Measurements from ENCODE around the gene ABCA1. TPM values are rescaled to one million over a fixed set of nuclear protein-coding genes. Genes with fewer than 3 reads are reported as not detected.
A peak's percentile ranks its signal among the peaks of the same experiment; 100 is the strongest.

Gene ABCA1
- total RNA-seq, 2 experiments from 2014 or later: 8.0 to 14.0 TPM

- Histone ChIP-seq H3K27ac (ENCODE audit: low read depth, low read length, poor library complexity, severe bottlenecking) (no peak overlapping the region), H3K4me1 (ENCODE audit: insufficient read depth, low read length, poor library complexity, severe bottlenecking) (peaks cover 4% of the 10 kb centered on the region), H3K79me2 (ENCODE audit: insufficient read depth, low read depth, low read length) (no peaks in the 10 kb centered on the region), H3K4me3 (ENCODE audit: low read depth, low read length, poor library complexity, severe bottlenecking) (no peak overlapping the region), H3K9me2 (ENCODE audit: insufficient read depth, low read length) (no peaks in the 10 kb centered on the region), H2AFZ (ENCODE audit: low read length) (no peak overlapping the region), H3K36me3 (ENCODE audit: insufficient read depth, low read length) (peaks cover 35% of the 10 kb centered on the region), H4K20me1 (ENCODE audit: insufficient read depth, low read length) (no peaks in the 10 kb centered on the region), H3K9me3 (ENCODE audit: low read length) (0 out of 2 replicates have a peak, but pooled peaks cover 5% of the 10 kb centered on the region), H3K4me2 (ENCODE audit: low read length) (no peak overlapping the region)
- ChIA-PET CTCF (ENCODE audit: unreplicated experiment) (interaction anchor here (0.6 kb wide), 1 partner anchor 908 kb away, joined by 3 read pairs; no protein-coding TSS in a partner anchor), POLR2A (interaction anchor here (0.6 to 0.9 kb wide), 3 partner anchors 61 to 375 kb away, joined by 3 to 5 read pairs (median 3); no protein-coding TSS in a partner anchor)
- BruUV-seq (replicated peaks): no TSS peak
- no peak for TF ChIP-seq EZH2phosphoT487 (IDR thresholded peaks at IDR 0.05; ENCODE audit: borderline replicate concordance, low read depth, low read length)
- no peak for TF ChIP-seq CTCF (conservative IDR thresholded peaks at IDR 0.05; ENCODE audit: low read length)
- intact Hi-C loops (cut with micrococcal nuclease; ENCODE audit: unreplicated experiment): no loop called here
- DNase-seq (ENCODE audit: low spot score): no peak
Observed at GRCh38 chr9:104758974-104759373, 169.0 kb downstream of the ABCA1 start.

GRCh38 chr9:104750185-104750767 is 177.7 kb downstream of the ABCA1 start:
- H3K9me3 ChIP-seq (ENCODE audit: low read length): no peaks in the 10 kb centered on the region
- intact Hi-C loops (cut with micrococcal nuclease; ENCODE audit: unreplicated experiment): no loop called here
- DNase-seq (ENCODE audit: low spot score): peak; percentile 59
- peaks cover 34% of the 10 kb centered on the region; the same call in 1 of the 2 replicates for H3K79me2 ChIP-seq (ENCODE audit: insufficient read depth, low read depth, low read length)
- no peaks in the 10 kb centered on the region for H3K9me2 ChIP-seq (ENCODE audit: insufficient read depth, low read length)
- peak overlapping the region; percentile 47 for H2AFZ ChIP-seq (ENCODE audit: low read length)
- H3K27ac ChIP-seq (ENCODE audit: low read depth, low read length, poor library complexity, severe bottlenecking): no peak overlapping the region
- POLR2A ChIA-PET: interaction anchor here (0.7 to 4.3 kb wide), 5 partner anchors 13 to 379 kb away, joined by 3 to 52 read pairs (median 3); no protein-coding TSS in a partner anchor
- TF ChIP-seq EZH2phosphoT487 (IDR thresholded peaks at IDR 0.05; ENCODE audit: borderline replicate concordance, low read depth, low read length) (no peak), CTCF (conservative IDR thresholded peaks at IDR 0.05; ENCODE audit: low read length) (peak; percentile 41; the same call in 1 of the 2 replicates)
- peaks cover 39% of the 10 kb centered on the region for H3K36me3 ChIP-seq (ENCODE audit: insufficient read depth, low read length)
- CTCF ChIA-PET (ENCODE audit: unreplicated experiment): no interaction called here
- peak overlapping the region; percentile 97 for H3K4me2 ChIP-seq (ENCODE audit: low read length)
- no TSS peak for BruUV-seq (replicated peaks)
- H3K4me3 ChIP-seq (ENCODE audit: low read depth, low read length, poor library complexity, severe bottlenecking): no peak overlapping the region
- no peaks in the 10 kb centered on the region for H4K20me1 ChIP-seq (ENCODE audit: insufficient read depth, low read length)
- H3K4me1 ChIP-seq (ENCODE audit: insufficient read depth, low read length, poor library complexity, severe bottlenecking): peaks cover 39% of the 10 kb centered on the region
